Measurements from ENCODE around the gene PRKCE.

Gene PRKCE

DNA sequence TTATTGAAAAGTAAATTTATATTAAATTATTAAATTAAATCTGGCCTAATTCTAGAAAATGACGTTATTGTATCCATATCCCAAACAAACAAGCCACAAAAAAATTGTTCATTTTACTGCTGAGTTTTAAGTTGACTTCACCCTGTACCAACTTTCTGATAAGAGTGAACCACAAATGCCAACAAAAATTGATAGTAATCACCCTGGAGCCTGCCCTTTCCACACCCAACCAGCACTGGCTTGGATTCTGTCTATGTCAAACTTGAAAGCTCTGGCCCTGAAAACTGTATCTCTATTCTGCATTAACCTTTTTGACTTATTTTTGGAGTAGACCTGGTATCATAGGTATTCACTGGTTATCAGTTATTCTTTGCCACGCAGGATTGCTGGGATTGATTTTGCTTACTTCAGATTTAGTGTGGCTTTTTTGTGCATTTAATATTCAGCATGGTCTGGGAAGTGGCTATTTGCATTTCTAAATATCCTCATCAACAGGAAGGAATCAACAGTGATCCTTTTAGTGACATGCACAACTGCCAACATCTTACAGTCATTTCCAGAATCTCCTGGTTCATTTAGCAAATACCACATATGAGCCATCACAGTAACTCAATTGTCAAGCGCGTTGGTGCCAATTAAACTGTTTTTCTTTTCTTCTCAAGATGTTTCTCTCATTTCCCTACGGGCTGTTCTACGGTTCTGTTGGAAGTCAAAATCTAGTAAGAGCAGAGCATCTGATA is 29.0 kb upstream of the PRKCE start:
- no peak for TF ChIP-seq ZNF274 (IDR thresholded peaks at IDR 0.05; ENCODE audit: low read depth, low read length)
- H3K4me3 ChIP-seq (ENCODE audit: low read length): no peak overlapping the region

DNA sequence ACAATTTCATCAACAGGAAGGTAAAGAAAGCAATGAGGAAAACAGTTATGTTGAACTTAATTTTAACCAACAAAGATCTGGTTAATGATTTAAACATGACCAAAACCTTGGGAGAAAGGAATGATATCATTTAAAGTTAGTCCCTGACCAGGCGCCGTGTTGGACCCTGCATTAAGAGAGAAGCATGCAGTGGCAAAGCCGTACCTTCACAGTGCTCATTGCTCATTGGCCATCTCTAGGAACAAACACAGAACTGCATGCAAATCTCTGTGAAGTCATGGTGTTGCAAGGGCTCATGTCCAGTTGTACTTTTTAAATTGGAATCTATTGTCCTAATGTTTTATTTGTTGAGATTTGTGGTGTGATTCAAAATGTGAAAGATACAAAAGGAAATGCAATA is 28.4 kb upstream of the PRKCE start:
- H3K4me3 ChIP-seq (ENCODE audit: low read length): no peak overlapping the region

DNA sequence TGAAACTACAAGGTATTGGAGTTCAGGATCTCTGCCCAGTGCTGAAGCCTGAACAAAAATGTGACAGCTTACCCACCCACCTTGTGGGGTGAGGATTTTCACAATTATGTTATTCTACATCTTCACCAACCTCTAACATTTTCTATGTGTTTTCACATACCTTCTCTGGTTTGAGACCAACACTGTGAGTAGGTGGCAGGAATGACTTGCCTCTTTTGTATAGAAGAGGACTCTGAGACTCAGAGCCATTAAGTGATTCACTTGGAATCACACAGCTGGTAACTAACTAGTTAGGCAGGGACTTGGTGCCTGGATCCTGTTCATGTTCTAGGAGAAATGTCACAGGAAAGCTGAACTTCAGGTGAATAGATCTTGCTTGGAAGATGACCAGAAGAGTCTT is 25.7 kb upstream of the PRKCE start:
- H3K4me3 ChIP-seq (ENCODE audit: low read length): no peak overlapping the region
- no peak for TF ChIP-seq ZNF274 (IDR thresholded peaks at IDR 0.05; ENCODE audit: low read depth, low read length)

More for the DNA sequence above, 28.4 kb upstream of the PRKCE start:
- no peak for TF ChIP-seq ZNF274 (IDR thresholded peaks at IDR 0.05; ENCODE audit: low read depth, low read length)

DNA sequence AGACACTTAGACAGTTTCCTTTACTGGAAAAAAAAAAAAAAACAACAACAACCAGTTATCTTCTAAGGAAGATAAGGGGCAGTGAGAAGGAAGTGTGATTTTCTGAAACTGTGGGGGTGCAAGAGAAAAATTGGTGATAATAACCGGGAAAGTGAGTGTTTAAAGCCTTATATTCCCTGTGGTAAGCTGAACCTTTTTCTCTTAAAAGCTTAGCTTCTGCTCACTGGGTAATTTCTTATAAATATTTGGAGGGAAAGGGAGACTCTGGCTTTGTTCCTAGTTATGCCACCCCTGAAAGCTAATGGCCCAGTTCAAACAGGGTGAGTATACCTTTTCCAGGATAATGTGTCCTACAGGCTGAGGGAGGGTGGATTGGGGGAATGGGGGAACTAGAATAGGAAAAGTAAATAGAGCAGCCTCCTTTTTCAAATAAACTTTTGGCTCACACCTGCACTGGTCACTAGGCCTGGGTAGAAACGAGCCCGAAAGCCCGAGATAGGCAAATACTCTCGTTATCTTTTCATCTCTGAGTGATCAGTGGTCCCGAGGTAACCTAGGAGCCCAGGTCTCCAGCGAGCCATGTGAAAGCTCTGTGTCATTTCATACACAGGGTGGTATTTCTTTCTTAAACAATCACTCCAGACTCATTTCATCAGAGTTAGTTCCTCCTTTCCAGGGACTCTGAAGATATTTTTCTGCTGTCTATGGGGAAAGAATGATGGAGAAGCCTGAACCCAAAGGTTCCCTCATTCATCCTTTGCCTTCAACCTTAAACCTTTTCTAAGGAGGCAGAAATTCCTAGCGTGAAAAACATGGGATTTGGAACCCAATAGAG is 24.9 kb upstream of the PRKCE start:
- no peak for TF ChIP-seq ZNF274 (IDR thresholded peaks at IDR 0.05; ENCODE audit: low read depth, low read length)
- no peak overlapping the region for H3K4me3 ChIP-seq (ENCODE audit: low read length)

DNA sequence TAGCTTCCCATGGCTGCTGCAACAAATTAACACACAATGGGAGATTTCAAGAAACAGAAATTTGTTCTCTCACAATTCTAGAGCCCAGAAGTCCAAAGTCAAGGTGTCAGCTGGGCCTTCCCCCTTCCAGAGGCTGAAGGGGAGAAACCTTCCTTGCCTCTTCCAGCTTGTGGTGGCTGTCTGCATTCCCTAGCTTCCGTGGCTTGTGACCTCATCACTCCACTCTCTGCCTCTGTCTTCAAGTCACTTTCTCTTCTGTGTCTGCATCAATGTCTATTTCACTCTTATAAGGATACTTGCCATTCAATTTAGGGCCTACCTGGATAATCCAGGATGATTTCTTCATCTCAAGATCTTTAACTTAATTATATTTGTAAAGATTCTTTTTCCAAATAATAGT is 23.6 kb upstream of the PRKCE start:
- H3K4me3 ChIP-seq (ENCODE audit: low read length): no peak overlapping the region
- no peak for TF ChIP-seq ZNF274 (IDR thresholded peaks at IDR 0.05; ENCODE audit: low read depth, low read length)

DNA sequence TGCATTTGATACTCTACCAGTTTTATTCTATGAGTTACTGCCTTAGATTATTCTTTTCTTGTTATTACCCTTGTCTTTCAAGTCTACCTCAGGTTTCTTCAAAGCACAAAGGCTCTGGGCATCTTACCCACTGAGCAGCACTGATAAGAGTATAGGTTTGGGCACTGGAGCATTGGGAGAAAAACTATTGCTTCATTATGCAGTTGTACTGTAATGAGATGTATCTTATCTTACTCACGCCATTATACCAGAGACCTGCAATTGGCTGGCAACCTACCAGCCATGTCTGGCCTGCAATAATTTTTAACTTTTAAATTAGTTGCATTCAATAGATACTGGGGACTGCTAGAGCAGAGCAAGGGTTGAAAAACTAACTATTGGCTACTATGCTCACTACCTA is 21.5 kb upstream of the PRKCE start:
- H3K4me3 ChIP-seq (ENCODE audit: low read length): no peak overlapping the region
- TF ChIP-seq ZNF274 (IDR thresholded peaks at IDR 0.05; ENCODE audit: low read depth, low read length): no peak

DNA sequence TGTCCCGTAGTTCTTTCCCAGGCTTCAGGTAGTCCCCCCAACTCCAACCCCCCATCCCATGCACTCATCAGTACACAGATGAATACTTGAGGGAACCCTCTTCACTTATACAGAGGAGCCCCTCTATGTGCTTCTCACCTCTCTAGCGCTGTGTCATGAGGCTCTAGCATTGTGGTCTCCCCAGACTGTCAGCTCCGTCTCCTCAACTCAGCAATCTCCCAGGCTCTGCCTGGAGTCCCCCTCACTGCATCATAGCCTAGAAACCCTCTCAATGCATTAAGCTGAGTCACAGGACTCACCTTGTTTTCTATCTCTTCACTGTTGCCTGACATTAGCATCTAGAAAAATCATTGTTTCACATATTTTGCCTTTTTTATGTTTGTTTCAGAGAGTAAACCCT is 20.2 kb upstream of the PRKCE start:
- no peak overlapping the region for H3K4me3 ChIP-seq (ENCODE audit: low read length)
- TF ChIP-seq ZNF274 (IDR thresholded peaks at IDR 0.05; ENCODE audit: low read depth, low read length): no peak

DNA sequence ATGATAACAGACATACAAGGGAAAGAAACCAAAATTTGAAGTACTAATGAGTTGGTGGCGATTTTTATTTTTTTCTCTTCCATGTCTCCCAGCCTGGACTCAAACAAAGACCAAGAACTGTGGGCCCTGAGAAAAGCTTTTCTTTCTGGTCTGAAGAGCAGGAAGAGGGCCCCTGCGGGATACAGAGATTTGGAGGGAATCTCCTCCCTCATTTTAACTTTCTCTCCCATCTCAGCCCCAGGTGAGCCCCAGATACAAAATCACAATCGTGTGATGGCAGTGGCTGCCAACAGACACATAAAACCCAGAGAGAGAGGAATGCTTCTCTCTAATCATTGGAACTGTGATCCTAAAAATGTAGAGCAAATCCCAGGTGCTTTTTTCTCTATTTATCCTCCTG is 19.5 kb upstream of the PRKCE start:
- no peak for TF ChIP-seq ZNF274 (IDR thresholded peaks at IDR 0.05; ENCODE audit: low read depth, low read length)
- no peak overlapping the region for H3K4me3 ChIP-seq (ENCODE audit: low read length)

DNA sequence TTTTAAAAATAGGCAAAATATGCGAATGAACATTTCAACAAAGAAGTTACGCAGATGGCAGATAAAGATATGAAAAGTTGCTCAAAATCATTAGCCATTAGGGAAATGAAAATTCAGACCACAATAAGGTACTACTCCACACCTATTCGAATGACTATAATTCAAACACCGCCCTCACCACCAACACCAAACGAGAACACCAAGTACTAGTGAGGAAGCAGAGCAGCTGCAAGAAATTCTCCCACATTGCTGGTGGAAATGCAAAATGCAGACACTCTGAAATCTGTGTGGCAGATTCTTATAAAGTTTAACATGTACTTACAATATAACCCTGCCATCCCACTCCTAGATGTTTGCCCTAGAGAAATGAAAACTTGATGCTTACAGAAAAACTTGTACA is 17.3 kb upstream of the PRKCE start:
- TF ChIP-seq ZNF274 (IDR thresholded peaks at IDR 0.05; ENCODE audit: low read depth, low read length): no peak
- no peak overlapping the region for H3K4me3 ChIP-seq (ENCODE audit: low read length)

DNA sequence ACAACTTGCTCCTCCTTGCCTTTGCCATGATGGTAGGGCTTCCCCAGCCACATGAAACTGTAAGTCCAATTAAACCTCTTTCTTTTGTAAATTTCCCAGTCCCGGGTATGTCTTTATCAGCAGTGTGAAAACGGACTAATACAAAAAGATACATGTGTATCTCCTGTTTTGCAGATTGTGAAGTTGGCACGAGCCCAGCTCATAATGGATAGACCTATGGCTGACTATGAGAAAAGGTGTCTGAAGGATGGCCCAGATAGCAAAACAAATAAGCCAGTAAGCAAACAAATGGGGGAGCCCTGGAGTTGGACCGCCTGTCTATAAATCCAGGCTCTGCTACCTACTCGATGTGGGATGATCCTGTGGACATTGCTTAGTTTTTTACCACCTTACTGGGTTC is 15.5 kb upstream of the PRKCE start:
- no peak for TF ChIP-seq ZNF274 (IDR thresholded peaks at IDR 0.05; ENCODE audit: low read depth, low read length)

DNA sequence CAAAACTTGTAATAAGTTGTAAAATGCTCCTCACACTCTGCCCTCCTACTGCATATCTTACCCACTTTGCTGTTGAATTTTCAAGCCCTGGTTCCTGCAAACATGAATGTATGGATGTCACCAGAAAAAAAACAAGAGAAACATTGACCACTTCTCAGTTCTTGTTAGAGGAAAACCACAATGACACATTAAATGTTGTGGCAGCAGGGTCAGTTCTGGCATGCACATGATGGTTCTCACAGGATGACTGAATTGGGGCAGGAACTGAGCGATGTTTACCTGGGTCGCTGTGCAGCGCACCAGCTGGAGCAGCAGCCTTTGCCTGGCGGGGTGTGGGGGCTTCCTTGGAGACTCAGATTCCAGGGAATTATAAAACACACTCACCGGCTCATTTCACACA is 14.0 kb upstream of the PRKCE start:
- no peak for TF ChIP-seq ZNF274 (IDR thresholded peaks at IDR 0.05; ENCODE audit: low read depth, low read length)
- H3K4me3 ChIP-seq (ENCODE audit: low read length): no peak overlapping the region

More for the DNA sequence above, 15.5 kb upstream of the PRKCE start:
- no peak overlapping the region for H3K4me3 ChIP-seq (ENCODE audit: low read length)

DNA sequence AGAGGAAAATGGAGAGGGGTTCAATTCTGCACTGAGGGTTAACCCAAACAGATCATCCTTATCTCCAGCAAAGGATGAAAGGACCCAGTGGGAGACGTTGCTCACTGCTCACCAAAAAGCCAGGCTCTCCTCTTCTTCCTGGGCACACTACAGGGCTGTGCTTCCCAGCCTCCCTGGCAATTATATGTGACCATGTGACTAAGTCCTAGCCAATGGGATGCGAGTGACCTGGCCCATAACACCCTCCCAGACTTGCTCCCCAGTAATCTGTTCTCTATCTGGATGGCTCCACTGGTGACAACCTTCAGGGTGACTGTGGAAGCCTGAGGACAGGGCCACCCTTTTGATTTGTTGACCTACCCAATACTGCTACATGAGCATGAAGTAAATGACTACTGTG is 10.9 kb upstream of the PRKCE start:
- H3K4me3 ChIP-seq (ENCODE audit: low read length): no peak overlapping the region
- TF ChIP-seq ZNF274 (IDR thresholded peaks at IDR 0.05; ENCODE audit: low read depth, low read length): no peak

DNA sequence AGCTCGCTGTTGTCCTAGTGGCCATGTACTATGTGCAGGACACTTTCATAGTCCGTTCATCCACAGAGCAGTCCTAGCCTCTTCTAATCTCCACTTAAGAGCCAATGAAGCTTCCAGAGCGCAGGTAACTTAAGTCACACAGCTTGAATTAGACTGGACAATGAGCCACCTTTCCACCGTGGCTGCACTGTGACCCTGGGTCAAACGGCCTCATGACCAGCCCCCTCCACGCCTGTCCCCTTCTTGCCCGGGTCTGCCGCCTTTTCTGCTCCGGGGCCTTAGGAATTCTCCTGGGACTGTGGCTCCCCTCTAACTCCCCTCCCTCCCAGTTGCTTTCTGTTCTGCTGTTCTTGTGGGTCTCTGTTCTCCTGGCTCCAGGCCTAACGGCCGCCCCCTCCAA is 8.4 kb upstream of the PRKCE start:
- no peak for TF ChIP-seq ZNF274 (IDR thresholded peaks at IDR 0.05; ENCODE audit: low read depth, low read length)
- peak overlapping the region; percentile 58; the same call in 1 of the 2 replicates for H3K4me3 ChIP-seq (ENCODE audit: low read length)

DNA sequence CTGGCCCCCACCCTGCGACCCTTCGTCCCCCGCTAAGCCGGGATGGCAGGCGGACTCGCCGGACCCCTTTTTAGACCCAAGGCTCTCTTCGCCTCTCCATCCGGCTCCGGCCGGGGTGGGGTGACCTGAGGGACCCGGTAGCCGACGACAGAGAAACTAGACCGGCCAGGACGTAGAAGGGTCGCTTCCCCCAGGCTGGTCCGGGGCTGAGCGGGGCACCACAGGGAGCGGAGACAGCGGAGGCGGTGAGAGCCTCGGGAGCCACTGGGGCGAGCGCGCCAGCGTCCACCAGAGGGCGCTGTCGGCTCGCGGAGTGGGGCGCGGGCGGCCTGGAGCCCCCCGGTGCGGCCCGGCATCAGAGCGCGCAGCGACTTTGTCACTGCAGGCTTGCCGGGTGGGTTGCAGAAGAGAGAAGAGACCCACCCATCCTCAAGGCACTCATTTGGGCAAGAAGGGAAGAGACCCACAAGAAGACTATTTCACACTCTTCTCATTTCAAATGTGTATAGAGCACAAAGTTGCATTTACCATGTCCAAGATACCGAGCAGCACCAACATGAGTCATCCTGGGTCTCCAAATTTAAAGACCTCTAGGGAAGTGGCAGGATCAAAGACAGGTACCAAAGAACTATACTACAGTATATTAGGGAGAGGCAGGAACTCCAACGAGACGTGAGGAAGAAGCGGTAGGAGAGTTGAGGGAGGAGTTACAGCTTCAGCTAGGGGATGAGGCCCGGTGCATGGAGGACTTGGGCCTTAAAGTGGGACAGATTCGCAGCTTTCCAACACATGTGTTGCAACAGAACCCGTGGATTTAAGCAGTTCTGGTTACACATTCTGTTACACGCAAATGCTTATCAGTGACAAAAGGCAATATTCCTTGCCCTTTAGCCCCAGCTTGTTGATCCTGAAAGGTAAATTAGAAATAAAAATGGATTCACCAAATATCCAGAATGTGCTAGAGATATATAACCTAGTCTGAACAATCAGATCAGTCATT is 7.6 kb upstream of the PRKCE start:
- no peak for TF ChIP-seq ZNF274 (IDR thresholded peaks at IDR 0.05; ENCODE audit: low read depth, low read length)
- H3K4me3 ChIP-seq (ENCODE audit: low read length): peak overlapping the region; percentile 58; the same call in 1 of the 2 replicates

All from GM08714 (cell line).